ENCODE measurements around the gene FTCDNL1. TPM values are rescaled to one million over a fixed set of nuclear protein-coding genes. Genes with fewer than 3 reads are reported as not detected.

FTCDNL1 gene
- total RNA-seq, 1 donor, result 1.7 TPM

DNA sequence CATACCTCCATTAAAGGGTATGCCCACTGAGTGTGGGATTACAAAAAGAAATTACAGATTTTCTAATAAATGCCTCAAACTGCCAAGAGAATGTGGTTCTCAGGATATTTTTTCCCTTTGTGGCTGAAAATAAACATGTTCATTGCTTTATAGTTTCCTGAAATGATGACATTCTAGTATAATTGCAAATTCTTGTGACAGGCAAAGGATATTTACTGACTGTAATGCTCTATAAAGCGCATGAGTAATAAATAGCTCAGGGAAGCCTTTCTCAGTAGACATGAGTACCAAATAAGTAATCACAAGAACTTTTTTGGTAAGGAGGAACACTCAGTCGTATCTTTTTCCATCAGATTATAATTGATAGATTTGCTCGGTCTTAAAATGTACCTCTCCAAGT lies 72.3 kb downstream of the FTCDNL1 start:
- no peaks in the 10 kb centered on the region for H3K4me1 ChIP-seq (ENCODE audit: insufficient read depth, low read length)
- H3K27me3 ChIP-seq (ENCODE audit: insufficient read depth, low read length), result no peaks in the 10 kb centered on the region
- H3K4me3 ChIP-seq (ENCODE audit: low read length), result no peak overlapping the region
- H3K9me3 ChIP-seq (ENCODE audit: low read depth, low read length), result no peaks in the 10 kb centered on the region

DNA sequence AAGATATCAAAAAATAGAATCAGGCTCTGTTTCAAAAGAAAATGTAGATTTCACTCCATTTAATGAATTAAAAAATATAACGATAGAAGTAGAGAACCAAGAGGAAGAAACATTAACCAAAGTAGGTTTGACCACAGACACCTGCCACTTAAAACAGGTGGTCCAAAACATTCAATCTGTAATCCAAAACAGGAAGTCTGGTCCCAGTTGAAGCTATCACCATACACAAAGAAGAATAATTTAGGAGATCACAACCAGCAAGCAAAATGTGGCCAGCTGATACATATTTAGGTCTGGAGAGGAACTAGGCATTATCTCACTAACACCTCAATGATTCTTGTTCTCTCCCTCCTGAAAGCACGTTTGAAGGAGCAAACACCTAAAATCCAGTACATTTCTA lies 73.1 kb downstream of the FTCDNL1 start:
- Histone ChIP-seq H3K4me3 (ENCODE audit: low read length) (no peak overlapping the region), H3K9me3 (ENCODE audit: low read depth, low read length) (no peaks in the 10 kb centered on the region), H3K4me1 (ENCODE audit: insufficient read depth, low read length) (no peaks in the 10 kb centered on the region), H3K27me3 (ENCODE audit: insufficient read depth, low read length) (no peaks in the 10 kb centered on the region)

DNA sequence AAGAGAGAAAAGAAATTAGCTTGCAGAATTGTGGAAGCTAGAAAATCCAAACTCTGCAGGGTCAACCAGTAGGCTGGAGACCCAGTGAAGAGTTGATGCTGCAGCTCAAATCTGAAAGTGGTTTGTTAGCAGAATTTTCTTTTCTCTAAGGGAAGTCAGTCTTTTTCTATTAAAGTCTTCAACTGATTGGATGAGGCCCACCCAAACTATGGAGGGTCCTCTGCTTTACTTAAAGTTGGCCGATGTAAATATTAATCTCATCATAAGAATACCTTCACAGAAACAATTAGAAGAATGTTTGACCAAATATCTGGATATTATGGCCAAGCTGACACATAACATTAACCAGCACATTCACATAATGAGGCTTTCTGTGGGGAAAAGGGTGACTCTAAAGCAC lies 73.7 kb downstream of the FTCDNL1 start:
- H3K9me3 ChIP-seq (ENCODE audit: low read depth, low read length), result no peaks in the 10 kb centered on the region
- peaks cover 3% of the 10 kb centered on the region for H3K4me1 ChIP-seq (ENCODE audit: insufficient read depth, low read length)
- no peaks in the 10 kb centered on the region for H3K27me3 ChIP-seq (ENCODE audit: insufficient read depth, low read length)
- H3K4me3 ChIP-seq (ENCODE audit: low read length), result no peak overlapping the region

DNA sequence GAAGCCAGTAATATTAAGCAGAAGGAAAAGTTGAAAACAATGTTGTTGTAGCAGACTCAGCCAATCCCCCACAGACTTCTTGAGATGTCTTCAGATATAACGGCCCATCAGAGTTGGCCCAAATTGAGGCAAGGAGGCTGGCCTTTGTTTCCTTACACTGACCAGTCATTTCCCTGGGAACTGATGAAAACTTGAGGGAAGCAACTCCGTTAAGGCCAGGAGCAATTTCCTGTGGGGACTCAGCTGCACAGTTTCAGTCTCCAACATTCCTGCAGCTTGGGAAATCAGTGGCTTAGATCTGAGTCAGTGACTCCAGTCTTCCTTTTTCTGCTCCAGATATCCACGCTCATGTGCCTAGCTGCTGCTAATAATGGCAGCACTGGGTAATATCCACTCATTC lies 75.7 kb downstream of the FTCDNL1 start:
- no peaks in the 10 kb centered on the region for H3K9me3 ChIP-seq (ENCODE audit: low read depth, low read length)
- H3K4me3 ChIP-seq (ENCODE audit: low read length), result no peak overlapping the region
- no peaks in the 10 kb centered on the region for H3K27me3 ChIP-seq (ENCODE audit: insufficient read depth, low read length)
- H3K4me1 ChIP-seq (ENCODE audit: insufficient read depth, low read length), result peaks cover 7% of the 10 kb centered on the region

DNA sequence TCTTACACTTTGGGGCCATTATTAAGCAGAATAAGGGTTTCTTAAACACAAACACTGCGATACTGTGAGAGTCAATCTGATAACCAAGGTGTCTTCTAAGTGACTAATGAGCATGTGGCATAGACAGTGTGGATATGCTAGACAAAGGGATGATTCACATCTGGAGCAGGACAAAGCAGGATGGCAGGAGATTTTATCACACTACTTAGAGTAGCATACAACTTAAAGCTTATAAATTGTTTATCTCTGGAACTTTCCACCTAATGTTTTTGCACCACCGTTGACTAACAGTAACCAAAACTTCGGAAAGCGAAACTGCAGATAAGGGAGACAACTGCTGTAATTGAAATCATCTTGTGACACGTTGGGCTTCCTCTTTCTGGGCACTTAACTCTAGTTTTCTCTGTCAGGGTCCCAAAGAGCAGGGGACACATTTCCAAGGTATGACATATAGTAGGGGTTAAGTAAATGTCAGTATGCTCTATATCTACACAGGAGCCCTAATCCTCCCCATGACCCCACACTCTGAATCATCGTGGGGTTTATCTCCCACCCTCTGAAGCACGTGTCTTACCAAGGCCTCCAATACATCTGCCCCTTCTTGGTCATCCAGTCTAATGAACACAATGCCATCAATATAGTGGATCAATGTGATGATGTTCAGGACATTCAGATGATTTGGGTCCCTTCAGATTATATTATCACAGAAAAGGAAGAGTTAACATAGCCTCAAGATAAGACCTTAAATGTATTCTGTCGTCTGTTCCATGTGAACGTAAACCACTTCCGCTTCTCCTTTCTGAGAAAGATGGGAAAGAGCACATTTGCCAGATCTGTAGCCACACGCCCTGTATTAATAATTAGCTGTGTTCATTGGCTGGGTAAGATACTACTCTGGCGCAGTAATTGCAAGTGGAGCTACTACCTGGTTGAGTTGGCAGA lies 78.7 kb downstream of the FTCDNL1 start:
- Histone ChIP-seq H3K4me3 (ENCODE audit: low read length) (no peak overlapping the region), H3K27me3 (ENCODE audit: insufficient read depth, low read length) (no peaks in the 10 kb centered on the region), H3K9me3 (ENCODE audit: low read depth, low read length) (no peaks in the 10 kb centered on the region), H3K4me1 (ENCODE audit: insufficient read depth, low read length) (peaks cover 7% of the 10 kb centered on the region)

DNA sequence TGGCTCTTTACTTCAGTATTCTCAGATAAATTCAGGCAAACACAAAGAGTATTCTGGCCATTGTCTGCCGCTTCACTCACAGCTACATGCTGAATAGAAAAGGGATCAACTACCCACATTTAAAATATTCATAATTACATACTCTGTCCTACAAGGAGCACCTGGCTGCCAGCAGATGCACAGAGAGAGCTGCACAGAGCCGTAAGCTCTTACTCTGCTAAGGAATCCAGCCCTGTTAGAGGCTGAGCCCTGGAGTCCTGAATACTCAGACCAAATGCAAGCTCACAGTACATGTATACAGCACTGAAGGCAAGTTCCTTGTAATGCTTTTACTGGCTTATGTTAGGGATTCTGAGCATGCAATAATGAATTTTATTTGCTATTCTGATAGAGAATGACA lies 80.3 kb downstream of the FTCDNL1 start:
- Histone ChIP-seq H3K27me3 (ENCODE audit: insufficient read depth, low read length) (no peaks in the 10 kb centered on the region), H3K9me3 (ENCODE audit: low read depth, low read length) (no peaks in the 10 kb centered on the region), H3K4me3 (ENCODE audit: low read length) (no peak overlapping the region), H3K4me1 (ENCODE audit: insufficient read depth, low read length) (peaks cover 7% of the 10 kb centered on the region)

DNA sequence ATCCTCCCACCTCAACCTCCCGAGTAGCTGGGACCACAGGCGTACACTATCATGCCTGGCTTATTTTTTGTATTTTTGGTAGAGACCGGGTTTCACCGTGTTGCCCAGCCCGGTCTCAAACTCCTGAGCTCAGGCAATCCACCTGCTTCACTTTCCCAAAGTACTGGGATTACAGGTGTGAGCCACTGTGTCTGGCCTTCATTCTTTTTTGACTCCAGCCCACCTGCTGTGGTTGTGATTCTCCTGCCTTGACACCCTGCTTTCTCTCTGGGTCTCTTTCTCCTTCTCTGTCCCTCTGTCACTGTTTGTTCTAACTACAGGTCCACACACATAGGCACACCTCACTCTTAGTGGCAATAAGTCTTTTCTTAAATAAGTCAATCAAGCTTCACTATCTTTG lies 85.3 kb downstream of the FTCDNL1 start:
- Histone ChIP-seq H3K4me1 (ENCODE audit: insufficient read depth, low read length) (no peaks in the 10 kb centered on the region), H3K9me3 (ENCODE audit: low read depth, low read length) (no peaks in the 10 kb centered on the region), H3K27me3 (ENCODE audit: insufficient read depth, low read length) (no peaks in the 10 kb centered on the region), H3K4me3 (ENCODE audit: low read length) (no peak overlapping the region)

DNA sequence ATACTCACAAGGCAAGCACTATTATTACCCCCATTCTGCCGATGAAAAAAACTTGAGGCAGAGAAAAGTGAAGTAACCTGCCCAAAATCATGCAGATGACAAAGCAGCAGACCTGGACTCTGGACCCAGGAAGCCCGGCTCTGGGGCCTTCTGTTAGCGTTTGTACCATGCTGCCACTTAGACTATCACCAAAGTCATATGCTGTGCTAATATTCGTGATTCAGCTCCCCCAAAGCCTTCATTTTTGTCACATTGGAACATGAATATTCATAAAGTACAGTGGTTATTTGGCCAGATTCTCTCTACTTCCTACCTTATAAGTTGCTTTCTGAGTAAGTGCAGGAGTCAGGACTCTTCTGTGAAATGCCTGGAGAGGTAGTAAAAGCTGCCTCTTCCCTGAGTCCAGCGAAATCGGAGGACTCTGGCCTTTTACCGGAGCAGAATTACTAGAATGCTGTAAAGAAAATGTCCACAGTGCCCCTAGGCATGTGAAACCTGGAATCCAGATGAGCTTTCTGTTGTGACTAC lies 86.7 kb downstream of the FTCDNL1 start:
- no peaks in the 10 kb centered on the region for H3K27me3 ChIP-seq (ENCODE audit: insufficient read depth, low read length)
- H3K4me1 ChIP-seq (ENCODE audit: insufficient read depth, low read length), result no peaks in the 10 kb centered on the region
- H3K9me3 ChIP-seq (ENCODE audit: low read depth, low read length), result no peaks in the 10 kb centered on the region
- no peak overlapping the region for H3K4me3 ChIP-seq (ENCODE audit: low read length)

DNA sequence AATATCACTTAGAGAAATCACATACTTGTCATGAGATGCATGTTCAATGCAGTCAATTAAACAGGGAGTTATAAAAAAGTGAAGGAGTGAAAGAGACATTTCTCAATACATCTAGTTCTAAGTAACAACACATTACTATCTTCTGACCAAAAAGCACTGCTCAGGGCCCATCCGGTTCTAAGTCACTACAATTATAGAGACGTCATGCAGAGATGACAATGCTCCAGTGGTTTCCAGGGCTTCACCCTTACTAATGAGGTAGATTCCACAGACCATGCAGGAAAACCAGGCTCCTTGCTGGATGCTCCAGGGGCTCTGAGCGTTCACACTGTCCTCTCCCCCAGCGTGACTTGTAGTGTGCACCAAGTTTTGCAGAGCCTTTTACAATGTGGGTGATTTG lies 88.0 kb downstream of the FTCDNL1 start:
- no peaks in the 10 kb centered on the region for H3K9me3 ChIP-seq (ENCODE audit: low read depth, low read length)
- H3K27me3 ChIP-seq (ENCODE audit: insufficient read depth, low read length), result no peaks in the 10 kb centered on the region
- no peaks in the 10 kb centered on the region for H3K4me1 ChIP-seq (ENCODE audit: insufficient read depth, low read length)

DNA sequence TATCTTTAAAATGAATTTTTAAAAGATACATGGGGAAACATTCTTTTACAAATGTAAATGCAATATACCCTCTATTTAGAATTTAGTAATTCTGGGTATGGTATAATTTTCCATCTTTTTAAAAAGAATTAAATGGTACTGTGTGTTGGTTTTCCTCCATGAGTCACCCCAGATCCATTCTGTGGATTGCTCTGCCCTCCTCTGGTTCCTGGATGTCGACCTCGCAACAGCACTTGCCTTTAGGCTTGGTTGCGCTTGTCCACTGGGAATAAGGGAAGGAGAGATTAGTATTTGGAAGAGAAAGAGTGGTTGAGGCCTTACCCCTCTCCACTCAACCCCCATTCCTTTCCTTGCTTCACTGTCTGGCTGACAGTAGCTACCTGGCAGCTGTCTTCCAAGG lies 90.4 kb downstream of the FTCDNL1 start:
- no peaks in the 10 kb centered on the region for H3K9me3 ChIP-seq (ENCODE audit: low read depth, low read length)
- no peaks in the 10 kb centered on the region for H3K27me3 ChIP-seq (ENCODE audit: insufficient read depth, low read length)
- no peak overlapping the region for H3K4me3 ChIP-seq (ENCODE audit: low read length)
- no peaks in the 10 kb centered on the region for H3K4me1 ChIP-seq (ENCODE audit: insufficient read depth, low read length)

More for the DNA sequence above, 88.0 kb downstream of the FTCDNL1 start:
- no peak overlapping the region for H3K4me3 ChIP-seq (ENCODE audit: low read length)

DNA sequence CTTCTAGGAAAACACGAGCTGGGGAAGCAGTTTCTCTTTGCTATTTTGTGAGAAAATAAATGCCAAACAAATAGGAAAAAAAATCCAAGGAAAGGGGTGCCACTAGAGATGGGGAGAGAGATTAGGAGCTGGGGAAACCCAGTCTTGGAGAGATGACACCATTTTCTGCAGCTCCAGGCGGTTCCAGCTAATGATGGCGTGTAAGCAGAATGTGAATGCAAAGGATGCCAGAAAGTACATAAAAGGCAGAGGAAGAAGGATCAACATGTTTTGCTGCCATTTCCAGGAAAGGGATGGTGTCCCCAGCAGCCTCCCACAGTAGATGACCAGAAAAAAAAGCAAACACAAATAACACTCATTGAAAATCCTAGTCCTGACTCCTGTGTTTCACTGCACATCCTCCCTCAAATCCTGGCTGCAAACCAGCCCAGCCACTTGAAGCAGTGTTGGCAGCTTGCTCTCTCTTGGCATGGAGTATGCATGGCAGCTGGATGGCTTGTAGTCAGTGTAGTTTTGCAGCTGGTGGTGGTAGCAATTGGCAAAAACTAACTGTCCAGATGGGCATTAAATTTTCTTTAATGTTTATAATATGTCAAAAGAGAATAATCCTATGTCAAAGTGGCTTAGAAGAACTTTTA lies 93.6 kb downstream of the FTCDNL1 start:
- H3K4me3 ChIP-seq (ENCODE audit: low read length), result no peak overlapping the region
- H3K4me1 ChIP-seq (ENCODE audit: insufficient read depth, low read length), result no peaks in the 10 kb centered on the region
- no peaks in the 10 kb centered on the region for H3K27me3 ChIP-seq (ENCODE audit: insufficient read depth, low read length)
- H3K9me3 ChIP-seq (ENCODE audit: low read depth, low read length), result no peaks in the 10 kb centered on the region

DNA sequence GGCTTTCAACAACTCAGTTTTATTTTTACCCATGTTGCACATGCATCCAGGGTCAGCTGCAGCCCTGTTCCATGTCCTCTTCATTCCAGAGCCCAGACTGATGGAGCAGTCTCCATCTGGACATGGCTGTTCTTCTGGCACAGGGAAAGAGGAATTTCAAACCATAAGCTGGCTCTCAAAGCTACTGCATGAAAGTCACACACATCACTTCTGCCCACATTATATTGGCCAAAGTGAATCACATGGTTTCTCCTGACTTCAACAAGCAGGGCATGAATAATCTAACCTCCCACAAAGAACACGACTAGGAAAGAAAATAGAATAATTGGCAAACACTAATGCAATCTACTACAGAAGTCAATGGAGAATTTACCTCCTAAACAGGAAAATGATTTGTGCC lies 94.2 kb downstream of the FTCDNL1 start:
- Histone ChIP-seq H3K9me3 (ENCODE audit: low read depth, low read length) (no peaks in the 10 kb centered on the region), H3K4me3 (ENCODE audit: low read length) (no peak overlapping the region), H3K4me1 (ENCODE audit: insufficient read depth, low read length) (no peaks in the 10 kb centered on the region), H3K27me3 (ENCODE audit: insufficient read depth, low read length) (no peaks in the 10 kb centered on the region)

DNA sequence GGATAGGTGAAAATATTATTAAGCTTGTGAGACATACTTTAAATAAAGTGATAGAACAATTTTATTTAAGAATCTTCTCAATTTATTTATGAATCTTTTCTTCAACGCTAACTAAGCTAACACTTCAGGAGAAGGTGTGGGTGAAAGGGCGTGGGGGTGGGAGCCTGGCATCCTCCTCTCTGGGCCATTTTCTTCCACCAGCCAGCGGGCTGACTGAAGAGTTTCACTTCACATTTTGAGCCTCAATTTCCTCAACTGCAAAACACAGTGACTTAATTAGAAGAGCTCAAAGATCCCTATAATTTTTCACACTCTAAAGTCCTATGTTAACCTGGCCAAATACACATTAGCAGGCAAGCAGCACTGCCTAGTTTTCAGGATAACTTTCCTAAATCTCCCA lies 94.8 kb downstream of the FTCDNL1 start:
- Histone ChIP-seq H3K9me3 (ENCODE audit: low read depth, low read length) (no peaks in the 10 kb centered on the region), H3K4me1 (ENCODE audit: insufficient read depth, low read length) (no peaks in the 10 kb centered on the region), H3K4me3 (ENCODE audit: low read length) (no peak overlapping the region), H3K27me3 (ENCODE audit: insufficient read depth, low read length) (no peaks in the 10 kb centered on the region)

DNA sequence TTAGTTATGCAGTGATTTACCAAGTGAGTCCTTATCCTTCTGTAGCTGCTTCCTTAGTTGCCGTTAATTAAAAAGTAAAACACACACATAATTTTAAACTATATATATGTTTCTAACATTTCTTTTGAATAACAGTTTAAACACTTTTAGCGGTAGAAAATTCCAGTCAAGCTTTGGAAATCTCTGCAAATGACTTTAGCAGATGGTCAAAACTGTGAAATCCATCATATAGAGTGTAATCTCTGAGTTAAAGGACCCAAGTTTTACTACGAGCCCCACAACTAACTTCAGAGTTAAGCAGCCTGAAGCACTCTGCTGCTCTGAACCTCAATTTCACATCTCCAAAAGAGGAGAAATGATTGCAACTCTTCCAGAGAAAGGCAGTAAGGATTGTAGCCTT lies 96.2 kb downstream of the FTCDNL1 start:
- Histone ChIP-seq H3K9me3 (ENCODE audit: low read depth, low read length) (no peaks in the 10 kb centered on the region), H3K27me3 (ENCODE audit: insufficient read depth, low read length) (no peaks in the 10 kb centered on the region), H3K4me1 (ENCODE audit: insufficient read depth, low read length) (no peaks in the 10 kb centered on the region), H3K4me3 (ENCODE audit: low read length) (no peak overlapping the region)

DNA sequence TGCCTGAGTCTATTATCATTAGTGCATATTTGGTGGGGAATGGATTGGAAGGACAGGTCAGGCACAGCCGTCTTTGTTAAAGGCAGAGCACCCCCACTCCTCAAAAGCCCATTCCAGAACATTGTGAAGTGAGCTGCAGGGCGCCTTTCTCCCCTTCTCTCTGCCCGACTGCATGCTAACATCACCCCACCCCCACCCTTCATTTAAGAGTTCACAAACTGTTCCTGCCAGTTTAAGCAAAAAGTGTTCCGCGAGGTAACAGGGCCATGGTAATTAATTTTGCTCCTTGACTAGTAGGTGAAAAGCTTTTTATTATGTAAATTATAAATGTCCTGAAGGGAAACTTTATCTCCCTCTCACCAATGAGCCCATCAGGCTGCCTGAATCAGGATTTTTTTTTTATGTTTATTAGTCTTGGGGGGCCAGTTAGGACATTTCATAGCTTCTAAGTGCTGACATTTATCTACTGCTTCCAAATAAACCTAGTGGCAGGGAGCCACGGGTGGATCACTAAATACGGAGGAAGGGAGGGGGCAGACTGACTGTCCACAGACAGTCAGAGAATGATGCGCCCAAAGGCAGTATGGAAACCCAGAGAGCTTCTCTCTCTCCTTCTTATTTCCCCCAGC lies 99.4 kb downstream of the FTCDNL1 start:
- H3K4me3 ChIP-seq (ENCODE audit: low read length), result no peak overlapping the region
- H3K9me3 ChIP-seq (ENCODE audit: low read depth, low read length), result no peaks in the 10 kb centered on the region
- no peaks in the 10 kb centered on the region for H3K27me3 ChIP-seq (ENCODE audit: insufficient read depth, low read length)
- H3K4me1 ChIP-seq (ENCODE audit: insufficient read depth, low read length), result no peaks in the 10 kb centered on the region

Measured in mononuclear cell (primary cell).